ENCODE data around the gene FXR2.

The FXR2 gene

DNA sequence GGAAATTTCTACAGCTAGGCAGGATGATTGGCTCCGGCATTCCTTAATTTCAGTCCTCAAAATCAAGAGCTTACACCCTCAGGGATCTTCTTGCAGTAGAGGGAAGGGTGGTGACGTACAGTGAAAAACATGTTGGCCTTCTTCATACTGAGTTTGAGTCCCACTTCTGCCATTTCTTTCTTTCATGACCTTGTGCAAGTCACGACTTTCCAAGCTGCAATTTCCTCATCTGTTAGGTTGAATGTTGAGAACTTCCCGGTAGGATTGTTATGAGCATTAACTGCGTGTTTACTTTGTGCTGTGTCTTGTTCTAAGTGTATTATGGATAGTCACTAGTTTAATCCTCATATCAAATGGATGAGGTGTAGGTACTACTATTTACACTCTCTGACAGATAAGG is 45.1 kb downstream of the FXR2 start:
- no peak for FAIRE-seq

GRCh38 chr17:7563115-7563869 is 51.4 kb downstream of the FXR2 start:
- no peak for FAIRE-seq

DNA sequence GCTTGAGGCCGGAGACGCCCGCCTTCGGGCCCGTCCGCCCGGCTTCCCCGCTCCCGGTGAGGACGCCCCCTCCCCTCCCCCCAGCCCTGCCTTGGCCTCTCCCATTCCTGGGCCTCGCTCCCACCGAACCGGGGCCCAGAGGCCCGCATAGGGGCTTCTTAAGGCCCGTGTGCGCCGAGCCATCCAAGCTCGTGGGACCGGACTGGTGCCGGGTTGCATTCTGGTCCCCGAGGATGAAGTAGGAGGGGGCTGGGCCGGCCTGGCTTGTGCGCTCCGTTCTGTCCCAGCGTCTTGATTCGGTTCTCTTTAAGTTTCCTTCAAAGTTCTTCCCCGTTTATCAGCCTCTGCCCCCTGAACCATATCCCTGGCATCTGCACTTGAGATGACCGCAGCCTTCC is 52.5 kb downstream of the FXR2 start:
- FAIRE-seq = no peak

DNA sequence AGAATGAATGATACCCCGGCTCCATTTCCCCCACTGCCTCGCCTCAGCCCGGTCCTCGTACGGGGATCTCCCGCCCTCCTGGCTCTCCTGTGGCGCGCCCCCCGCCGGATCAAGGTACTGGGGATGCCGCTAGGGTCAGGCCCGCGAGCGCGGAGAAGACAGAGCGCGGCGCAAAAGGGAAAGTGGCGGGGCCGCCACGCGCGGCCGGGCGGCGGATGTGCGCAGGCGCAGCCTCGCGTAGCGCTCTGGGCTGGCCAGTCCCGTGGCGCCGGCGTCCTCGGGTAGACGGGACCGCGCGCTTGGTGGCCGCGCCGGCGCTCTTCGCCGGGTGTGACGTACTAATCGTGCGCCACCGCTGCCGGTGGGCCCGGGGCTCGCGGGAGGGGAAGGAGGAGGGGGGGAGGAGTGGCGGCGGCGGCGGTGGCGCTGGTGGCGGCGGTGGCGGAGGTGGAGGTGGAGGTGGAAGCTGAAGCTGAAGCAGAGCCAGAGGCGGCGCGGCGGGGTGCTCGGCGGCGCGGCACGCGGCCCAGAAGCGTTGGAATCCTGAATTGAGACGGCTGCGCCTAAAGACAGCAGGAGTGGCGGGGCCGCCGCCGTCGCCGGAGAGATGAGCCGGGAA is 53.0 kb downstream of the FXR2 start, which contains the start of gene SENP3:
Gene SENP3 (plus strand): TSS at position 331 of the 619 bp plus-strand sequence. CDS start 1,158 bp downstream, outside the sequence.
- no peak for FAIRE-seq

DNA sequence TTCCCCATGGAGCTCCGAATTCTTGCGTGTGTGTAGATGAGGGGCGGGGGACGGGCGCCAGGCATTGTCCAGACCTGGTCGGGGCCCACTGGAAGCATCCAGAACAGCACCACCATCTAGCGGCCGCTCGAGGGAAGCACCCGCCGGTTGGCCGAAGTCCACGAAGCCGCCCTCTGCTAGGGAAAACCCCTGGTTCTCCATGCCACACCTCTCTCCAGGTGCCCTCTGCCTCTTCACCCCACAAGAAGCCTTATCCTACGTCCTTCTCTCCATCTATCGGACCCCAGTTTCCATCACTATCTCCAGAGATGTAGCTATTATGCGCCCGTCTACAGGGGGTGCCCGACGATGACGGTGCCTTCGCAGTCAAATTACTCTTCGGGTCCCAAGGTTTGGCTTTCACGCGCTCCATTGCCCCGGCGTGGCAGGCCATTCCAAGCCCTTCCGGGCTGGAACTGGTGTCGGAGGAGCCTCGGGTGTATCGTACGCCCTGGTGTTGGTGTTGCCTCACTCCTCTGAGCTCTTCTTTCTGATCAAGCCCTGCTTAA is 53.6 kb downstream of the FXR2 start:
- no peak for FAIRE-seq

- FAIRE-seq = no peak
These were observed 54.3 kb downstream of the FXR2 start for GRCh38 chr17:7560172-7561027.

DNA sequence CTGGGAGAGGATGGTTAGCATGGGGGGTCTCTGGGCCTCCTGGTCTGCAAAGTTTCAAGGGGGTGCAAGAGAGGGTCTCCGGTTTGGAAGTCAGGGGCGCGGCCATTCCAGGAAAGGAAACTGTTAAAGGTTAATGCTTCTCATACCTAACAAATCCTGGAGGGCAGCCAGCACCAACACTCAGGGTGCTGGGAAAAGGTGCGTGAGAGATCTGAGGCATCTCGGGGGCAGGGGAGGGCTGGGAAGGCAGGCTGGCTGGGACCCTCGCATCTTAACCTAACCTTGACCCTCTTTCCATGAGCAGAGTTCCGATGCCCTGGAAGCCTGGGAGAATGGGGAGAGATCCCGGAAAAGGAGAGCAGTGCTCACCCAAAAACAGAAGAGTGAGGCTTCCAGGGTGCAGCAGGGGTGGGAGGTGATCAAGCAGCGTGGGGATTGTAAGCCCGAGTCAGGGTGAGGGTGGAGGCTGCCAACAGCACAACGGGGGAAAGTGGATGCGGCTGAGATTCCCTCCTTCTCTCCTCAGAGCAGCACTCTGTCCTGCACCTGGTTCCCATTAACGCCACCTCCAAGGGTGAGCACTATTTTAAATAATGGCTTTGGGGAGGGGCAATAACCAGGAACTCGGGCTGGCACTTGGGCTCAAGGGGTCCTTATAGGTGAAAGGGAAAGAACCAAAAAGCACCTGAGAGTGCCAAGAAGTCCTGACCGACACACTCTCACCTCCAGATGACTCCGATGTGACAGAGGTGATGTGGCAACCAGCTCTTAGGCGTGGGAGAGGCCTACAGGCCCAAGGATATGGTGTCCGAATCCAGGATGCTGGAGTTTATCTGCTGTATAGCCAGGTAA is 55.2 kb downstream of the FXR2 start:
- FAIRE-seq = no peak

- FAIRE-seq = no peak
These were observed 56.0 kb downstream of the FXR2 start, which contains the start of gene TNFSF13 for GRCh38 chr17:7558544-7559319. TNFSF13 (plus strand) TSS chr17:7558750; CDS start chr17:7559040, 290 bp downstream.

GRCh38 chr17:7557775-7558543 is 56.7 kb downstream of the FXR2 start:
- FAIRE-seq = no peak

- FAIRE-seq = no peak
These were observed 57.4 kb downstream of the FXR2 start for GRCh38 chr17:7557147-7557764.

GRCh38 chr17:7556627-7557026 is 58.1 kb downstream of the FXR2 start:
- FAIRE-seq = no peak

- FAIRE-seq = no peak
These were observed 59.3 kb downstream of the FXR2 start for GRCh38 chr17:7555320-7555948.

GRCh38 chr17:7553356-7553755 is 61.3 kb downstream of the FXR2 start:
- FAIRE-seq = no peak

GRCh38 chr17:7552621-7553051 is 62.1 kb downstream of the FXR2 start:
- FAIRE-seq = no peak

DNA sequence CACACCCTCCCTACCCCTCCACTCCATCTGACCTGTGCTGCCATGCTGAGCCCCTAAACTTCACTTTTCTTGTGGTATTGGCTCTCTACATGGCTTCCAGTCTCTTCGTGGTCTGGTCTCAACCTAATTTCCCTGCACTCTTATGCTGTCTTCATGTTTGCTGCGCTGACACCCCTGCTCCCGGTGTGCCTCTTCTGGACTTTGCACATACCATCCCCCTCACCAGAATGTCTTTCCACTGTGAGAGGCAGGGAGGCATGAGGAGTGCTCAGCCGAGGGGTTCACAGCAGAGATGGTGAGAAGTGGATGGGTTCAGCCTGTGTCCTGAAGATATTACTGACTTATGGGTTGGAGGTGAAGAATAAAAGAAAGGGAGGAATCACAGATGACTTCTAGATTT is 63.3 kb downstream of the FXR2 start:
- FAIRE-seq = no peak

- no peak for FAIRE-seq
These were observed 64.4 kb downstream of the FXR2 start for GRCh38 chr17:7550344-7550743.

GRCh38 chr17:7549401-7550055 is 65.2 kb downstream of the FXR2 start:
- no peak for FAIRE-seq

- no peak for FAIRE-seq
These were observed 65.9 kb downstream of the FXR2 start, which contains the start of gene TNFSF12 for GRCh38 chr17:7548585-7549400. TNFSF12 (plus strand) TSS chr17:7549058; CDS start chr17:7549154, 96 bp downstream.
